A549 (cell line): ENCODE measurements around the gene AFDN. TPM values are rescaled to one million over a fixed set of nuclear protein-coding genes. Genes with fewer than 3 reads are reported as not detected.
"Not testable (repeated sequence)": the region's sequence is repeated elsewhere in the genome, so short reads cannot be mapped to it uniquely, and the experiment has no call there.

Source experiments
- ATAC-seq, 2 experiments: fragments of 200-7000 bp in 1 of 2; fragments of >200 bp in 1 of 2; cut with Nextera tagmentation in 1 of 2; cut with Tn5 transposase in 1 of 2; 3 replicates each; pipeline versions ENCODE4 v1.8.0 to v1.9.1; 2018 to 2020; ENCODE audit warnings: mild to moderate bottlenecking in 1 of 2, moderate library complexity in 1 of 2
- CTCF ChIA-PET: fragments of 300-600 bp; sonication (Branson Sonifier 250); formaldehyde crosslinking; extraction: SDS; loops from one replicate; lab custom pipeline; 2021; ENCODE audit warnings: antibody characterized with exemption, inconsistent platforms; lab: Yijun Ruan, JAX
- POLR2A ChIA-PET: fragments of 350-600 bp; formaldehyde crosslinking; extraction: SDS; loops from one replicate; lab custom pipeline; 2021; ENCODE audit warnings: antibody characterized with exemption, inconsistent platforms; lab: Yijun Ruan, JAX
- DNase-seq, 2 experiments: peaks; one replicate each; pipeline versions ENCODE4 v3.0.0 to v3.0.0-alpha.2; 2011 to 2016; ENCODE audit warnings: low read depth in 1 of 2, low spot score in 1 of 2
- FAIRE-seq: peaks from 2 replicates; lab custom pipeline; 2011; peaks lifted over from hg19 to GRCh38; lab: Jason Lieb, UNC
- H3K27ac ChIP-seq, 2 experiments: fragments of >200 bp; sonication (Bioruptor Twin); formaldehyde crosslinking; 3 replicates each; pipeline ENCODE4 v1.5.1; 2016 to 2017
- H3K4me1 ChIP-seq: fragments of >200 bp; sonication (Bioruptor Twin); formaldehyde crosslinking; 3 replicates; pipeline ENCODE4 v1.6.1; 2016
- H3K4me2 ChIP-seq: fragments of >200 bp; sonication (Bioruptor Twin); formaldehyde crosslinking; 3 replicates; pipeline ENCODE4 v1.6.1; 2016
- H3K4me3 ChIP-seq: fragments of >200 bp; sonication (Bioruptor Twin); formaldehyde crosslinking; 3 replicates; pipeline ENCODE4 v1.5.1; 2016
- H3K9me3 ChIP-seq: fragments of >200 bp; sonication (Bioruptor Twin); formaldehyde crosslinking; 3 replicates; pipeline ENCODE4 v1.6.1; 2016
- BCL3 ChIP-seq: fragments of >200 bp; sonication (Bioruptor Twin); formaldehyde crosslinking; IDR thresholded peaks from 3 replicates; pipeline ENCODE4 v1.6.1; 2016
- CHD2 ChIP-seq: fragments of 150-350 bp; IDR thresholded peaks from 2 replicates; pipeline ENCODE4 v1.6.1; 2014; ENCODE audit warnings: low read length; ENCODE audit not compliant: partially characterized antibody
- CHD4 ChIP-seq: fragments of 200-600 bp; sonication (generic); IDR thresholded peaks from 2 replicates; pipeline ENCODE4 v1.6.1; 2016; ENCODE audit warnings: antibody characterized with exemption, mild to moderate bottlenecking, borderline replicate concordance
- E2F6 ChIP-seq: IDR thresholded peaks from 2 replicates; pipeline ENCODE4 v1.6.1; 2012; ENCODE audit warnings: low read depth, borderline replicate concordance
- EHF ChIP-seq: fragments of 250-450 bp; sonication (Bioruptor Pico); IDR thresholded peaks from 2 replicates; pipeline ENCODE4 v1.5.0; 2020; ENCODE audit warnings: mild to moderate bottlenecking
- ELK1 ChIP-seq: fragments of 150-350 bp; IDR thresholded peaks from 2 replicates; pipeline ENCODE4 v1.6.1; 2014; ENCODE audit warnings: low read depth, mild to moderate bottlenecking, low read length
- EP300 ChIP-seq, 2 experiments: fragments of >200 bp; sonication (Bioruptor Twin); formaldehyde crosslinking; IDR thresholded peaks; 2 replicates in 1 of 2; 3 replicates in 1 of 2; pipeline ENCODE4 v1.6.1; 2016 to 2017
- ESRRA ChIP-seq: fragments of 150-350 bp; IDR thresholded peaks from 2 replicates; pipeline ENCODE4 v1.6.1; 2014; ENCODE audit warnings: mild to moderate bottlenecking, low read length, borderline replicate concordance
- FOSB ChIP-seq: fragments of 250-450 bp; sonication (Bioruptor Pico); IDR thresholded peaks from 2 replicates; pipeline ENCODE4 v1.5.0; 2020; ENCODE audit warnings: mild to moderate bottlenecking, moderate library complexity
- HDAC2 ChIP-seq: fragments of 200-600 bp; sonication (generic); IDR thresholded peaks from 2 replicates; pipeline ENCODE4 v1.6.1; 2016
- HES2 ChIP-seq: fragments of >200 bp; sonication (Bioruptor Twin); formaldehyde crosslinking; IDR thresholded peaks from 2 replicates; pipeline ENCODE4 v1.6.1; 2016
- HEYL ChIP-seq: fragments of 250-450 bp; sonication (Bioruptor Pico); IDR thresholded peaks from 2 replicates; pipeline ENCODE4 v1.8.0; 2021; ENCODE audit warnings: mild to moderate bottlenecking, moderate library complexity
- HMGXB4 ChIP-seq: fragments of 250-450 bp; sonication (Bioruptor Pico); IDR thresholded peaks from 2 replicates; pipeline ENCODE4 v1.5.0; 2021; ENCODE audit warnings: mild to moderate bottlenecking, moderate library complexity, borderline replicate concordance
- HOXA7 ChIP-seq: fragments of 250-450 bp; sonication (Bioruptor Pico); IDR thresholded peaks from 2 replicates; pipeline ENCODE4 v1.5.0; 2020; ENCODE audit warnings: mild to moderate bottlenecking, moderate library complexity
- HOXB13 ChIP-seq: fragments of 250-450 bp; sonication (Bioruptor Pico); IDR thresholded peaks from 2 replicates; pipeline ENCODE4 v1.5.0; 2020; ENCODE audit warnings: low read depth, mild to moderate bottlenecking, moderate library complexity
- MYC ChIP-seq: IDR thresholded peaks from 2 replicates; pipeline ENCODE4 v1.6.1; 2012; ENCODE audit warnings: mild to moderate bottlenecking, inconsistent platforms, low read length, improper control_type of control experiment, borderline replicate concordance
- NPAS2 ChIP-seq: fragments of 250-450 bp; sonication (Bioruptor Pico); IDR thresholded peaks from 2 replicates; pipeline ENCODE4 v1.8.0; 2022; ENCODE audit warnings: mild to moderate bottlenecking, moderate library complexity, borderline replicate concordance
- RARB ChIP-seq: fragments of 250-450 bp; sonication (Bioruptor Pico); IDR thresholded peaks from 2 replicates; pipeline ENCODE4 v1.8.0; 2021; ENCODE audit warnings: mild to moderate bottlenecking, moderate library complexity
- REST ChIP-seq: fragments of 200-600 bp; sonication (generic); IDR thresholded peaks from 2 replicates; pipeline ENCODE4 v1.6.1; 2016; ENCODE audit warnings: antibody characterized with exemption, mild to moderate bottlenecking, moderate library complexity
- RFX5 ChIP-seq: fragments of 450-650 bp; IDR thresholded peaks from 2 replicates; pipeline ENCODE4 v1.7.1; 2014; ENCODE audit warnings: antibody characterized with exemption, mild to moderate bottlenecking, moderate library complexity
- USF2 ChIP-seq: fragments of 450-650 bp; IDR thresholded peaks from 2 replicates; pipeline ENCODE4 v1.6.1; 2014; ENCODE audit warnings: antibody characterized with exemption
- ZC3H11A ChIP-seq: fragments of 450-650 bp; IDR thresholded peaks from 2 replicates; pipeline ENCODE4 v1.6.1; 2014; ENCODE audit warnings: antibody characterized with exemption, mild to moderate bottlenecking
- ZFP36 ChIP-seq: fragments of 450-650 bp; IDR thresholded peaks from 2 replicates; pipeline ENCODE4 v1.6.1; 2014; ENCODE audit warnings: borderline replicate concordance; ENCODE audit not compliant: partially characterized antibody
- WGBS: methylation state at CpG from one replicate; pipeline ENCODE4 v1.1.6; 2017; ENCODE audit errors: missing lambda C conversion rate; 5-methylcytosine and 5-hydroxymethylcytosine counted together
- polyA plus RNA-seq, 4 experiments: library from polyadenylated mRNA; depleted of rRNA in 3 of 4; stranded (reverse); fragments of >200 nt; fragmentation: RNase III in 1 of 4; extraction: RNeasy Plus Mini Kit Qiagen cat#74134 plus additional on column Dnase treatment in 1 of 4; gene quantifications; 2 replicates in 3 of 4; 3 replicates in 1 of 4; pipeline ENCODE4 v1.2.3, GENCODE V29; 2011 to 2017

AFDN gene
- polyA plus RNA-seq, 2 of the 4 experiments (the other 2 are of a cell fraction), result 17.5 to 40.8 TPM

GRCh38 chr6:168001029-168001332 is 174.3 kb downstream of the AFDN start:
- Histone ChIP-seq H3K4me2 (no peak overlapping the region), H3K27ac (no peak overlapping the region), H3K9me3 (no peaks in the 10 kb centered on the region), H3K4me3 (no peak overlapping the region), H3K4me1 (0 out of 3 replicates have a peak, but pooled peaks cover 7% of the 10 kb centered on the region)
- ATAC-seq, result no peak
- POLR2A ChIA-PET, result no interaction called here
- CTCF ChIA-PET, result no interaction called here
- FAIRE-seq, result no peak
- DNase-seq, result no peak
- TF ChIP-seq HMGXB4 (CRISPR knock-in tag) (no peak), ZFP36 (no peak), BCL3 (no peak), HOXB13 (CRISPR knock-in tag) (no peak), NPAS2 (no peak), ESRRA (no peak), USF2 (no peak)
- 74% methylated on average over 10 of the region's 10 CpGs for WGBS

GRCh38 chr6:168001514-168001913 is 174.8 kb downstream of the AFDN start:
- DNase-seq, H3K9me3 ChIP-seq, FAIRE-seq, H3K4me1 ChIP-seq, H3K27ac ChIP-seq, CTCF ChIA-PET, POLR2A ChIA-PET, H3K4me3 ChIP-seq, H3K4me2 ChIP-seq, ATAC-seq: not testable (repeated sequence)
- 61% methylated on average over 4 of the region's 21 CpGs for WGBS

- ATAC-seq (no peak), DNase-seq (no peak), FAIRE-seq (no peak)
- no peak overlapping the region for H3K4me2 ChIP-seq
- 93% methylated on average over 6 of the region's 6 CpGs for WGBS
- ChIA-PET POLR2A (no interaction called here), CTCF (interaction anchor here (0.9 kb wide), 1 partner anchor 130 kb away, joined by 4 read pairs; no protein-coding TSS in a partner anchor)
- no peak for TF ChIP-seq ELK1
- TF ChIP-seq CHD2, result no peak
- no peak for TF ChIP-seq CHD4
- no peak for TF ChIP-seq HOXA7 (CRISPR knock-in tag)
- no peak for TF ChIP-seq NPAS2
- TF ChIP-seq EHF (CRISPR knock-in tag), result no peak
- no peak for TF ChIP-seq RFX5
- TF ChIP-seq ZC3H11A, result no peak
- TF ChIP-seq HES2, result no peak
- no peak for TF ChIP-seq REST
- no peak for TF ChIP-seq EP300 (IDR thresholded peaks at IDR 0.05)
- no peak for TF ChIP-seq BCL3
- no peak for TF ChIP-seq MYC
- no peak for TF ChIP-seq HEYL (CRISPR knock-in tag)
- TF ChIP-seq FOSB, result no peak
- TF ChIP-seq RARB (CRISPR knock-in tag), result no peak
- no peak for TF ChIP-seq E2F6
- TF ChIP-seq HDAC2, result no peak
- no peak overlapping the region for H3K4me3 ChIP-seq
- no peak overlapping the region for H3K27ac ChIP-seq
- no peaks in the 10 kb centered on the region for H3K9me3 ChIP-seq
- H3K4me1 ChIP-seq, result peaks cover 10% of the 10 kb centered on the region; the same call in 2 of the 3 replicates
Observed at GRCh38 chr6:168002804-168003203, 176.1 kb downstream of the AFDN start.
